ENCODE results near the gene OSBPL2.

DNA sequence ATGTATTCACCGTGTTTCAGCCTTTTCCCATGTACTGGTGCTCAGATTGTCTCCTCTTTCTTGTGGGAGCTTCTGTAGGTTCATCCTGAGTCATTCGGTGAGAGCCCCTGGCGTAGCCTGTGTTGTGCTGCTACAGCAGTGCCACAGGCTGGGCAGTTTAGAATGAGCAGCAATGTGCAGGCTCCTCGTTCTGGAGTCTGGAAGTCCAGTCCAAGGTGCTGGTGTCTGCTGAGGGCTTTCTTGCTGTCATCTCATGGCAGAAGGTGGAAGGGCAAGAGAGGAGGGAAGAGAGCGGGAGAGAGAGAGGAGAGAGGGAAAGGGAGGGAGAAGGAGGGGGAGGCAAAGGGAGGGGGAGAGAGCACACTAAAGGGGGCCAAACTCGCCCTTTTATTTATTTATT is 15.1 kb downstream of the OSBPL2 start:
- no peak for TF ChIP-seq EZH2 (IDR thresholded peaks at IDR 0.05; ENCODE audit: borderline replicate concordance, low read depth, low read length, severe bottlenecking)
- no peak for TF ChIP-seq CTCF (IDR thresholded peaks at IDR 0.05; ENCODE audit: borderline replicate concordance, extremely low read depth, low read length, poor library complexity, severe bottlenecking)

All from DND-41 (cell line).